Duodenal mucosa (tissue), 2 donors: ENCODE results near the gene PTPRM.

Source experiments
- H3K27ac ChIP-seq: one replicate; pipeline ENCODE4 v1.7.0; 2013; ENCODE audit warnings: low read depth, low read length
- H3K27me3 ChIP-seq, 2 donors: one replicate each; pipeline ENCODE4 v1.7.0; 2013; ENCODE audit warnings: low read length in 2 of 2, control low read depth in 1 of 2; ENCODE audit not compliant: insufficient read depth in 2 of 2, control insufficient read depth in 1 of 2
- H3K36me3 ChIP-seq, 2 donors: one replicate each; pipeline ENCODE4 v1.7.0; 2013; ENCODE audit warnings: low read length in 2 of 2, control low read depth in 1 of 2; ENCODE audit not compliant: insufficient read depth in 2 of 2, control insufficient read depth in 1 of 2
- H3K4me1 ChIP-seq, 2 donors: one replicate each; pipeline ENCODE4 v1.7.0; 2013; ENCODE audit warnings: low read length in 2 of 2, control low read depth in 1 of 2; ENCODE audit not compliant: insufficient read depth in 2 of 2, control insufficient read depth in 1 of 2
- H3K4me3 ChIP-seq, 2 donors: one replicate each; pipeline ENCODE4 v1.7.0; 2013; ENCODE audit warnings: low read length in 2 of 2, low read depth in 1 of 2
- H3K9ac ChIP-seq, 2 donors: one replicate each; pipeline ENCODE4 v1.7.0; 2013; ENCODE audit warnings: low read length in 2 of 2, low read depth in 1 of 2
- H3K9me3 ChIP-seq, 2 donors: one replicate each; pipeline ENCODE4 v1.7.0; 2013; ENCODE audit warnings: low read length in 2 of 2, control low read depth in 1 of 2; ENCODE audit not compliant: control insufficient read depth in 1 of 2

Gene PTPRM

DNA sequence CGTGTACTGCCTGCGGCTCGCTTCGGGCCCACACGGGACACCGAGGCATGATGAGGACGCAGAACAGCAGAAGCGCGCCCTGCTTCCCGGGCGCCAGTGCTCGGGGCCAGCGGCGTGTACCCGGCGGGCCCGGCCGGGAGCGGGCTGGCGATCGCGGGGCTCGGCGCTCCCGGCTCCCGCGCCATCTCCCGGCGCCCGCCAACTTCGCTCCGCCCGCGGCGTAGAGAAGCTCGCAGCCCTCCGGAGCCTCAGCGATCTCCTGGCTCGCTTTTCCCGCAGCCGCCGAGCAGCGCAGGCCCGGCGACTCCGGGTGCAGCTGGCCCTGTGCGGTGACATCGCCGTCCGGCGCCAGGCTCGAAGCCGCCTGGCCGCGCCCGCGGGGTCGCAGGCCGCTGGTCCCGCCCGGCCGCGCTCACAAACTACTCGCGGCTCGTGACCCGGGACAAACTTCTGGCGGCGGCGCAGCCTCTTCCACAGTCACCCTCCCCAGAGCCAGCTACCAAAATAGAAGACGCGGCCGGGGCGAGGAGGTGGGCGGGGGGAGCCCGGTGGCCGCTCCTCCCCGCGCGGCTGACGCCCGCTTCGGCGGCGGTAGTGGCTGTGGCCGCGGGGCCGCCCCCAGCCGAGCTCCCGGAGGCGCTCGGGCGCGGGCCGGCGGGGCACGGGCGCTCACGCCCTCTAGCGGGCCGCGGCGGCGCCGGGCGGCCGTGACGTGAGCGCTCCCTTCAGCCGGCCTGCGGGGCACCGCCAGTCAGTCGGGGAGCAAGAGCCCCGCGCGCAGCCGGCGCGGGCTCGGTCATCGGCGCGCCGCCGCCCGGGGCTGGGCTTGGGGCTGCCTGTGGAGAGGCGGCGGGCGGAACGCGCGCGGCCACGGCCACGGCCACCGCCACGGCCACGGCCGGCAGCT lies at the start of gene PTPRM:
Gene PTPRM, plus strand, starts transcription at position 750 of the 907 bp plus-strand sequence. CDS start 503 bp downstream, outside the sequence.
- H3K4me3 ChIP-seq, result peak within 1 kb of the TSS; percentile 67 to 72

DNA sequence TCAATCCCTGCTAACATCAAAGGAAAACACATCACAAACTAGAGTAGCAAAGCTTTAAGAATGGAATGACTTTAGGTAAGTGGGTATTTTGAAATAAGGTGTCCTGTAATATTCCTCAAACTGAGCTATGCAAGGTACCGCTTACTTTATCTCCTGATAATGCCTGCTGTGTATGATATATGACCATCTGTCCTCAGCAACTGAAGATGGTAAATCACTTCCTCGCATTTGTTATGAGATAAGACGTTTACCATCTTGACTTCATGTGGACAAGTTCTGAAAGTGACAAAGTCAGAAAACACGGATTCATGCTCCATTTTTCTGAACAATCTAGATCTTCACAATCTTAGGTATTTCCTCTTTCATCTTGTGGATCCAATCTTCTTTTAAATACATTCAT lies 49.3 kb upstream of the PTPRM start:
- Histone ChIP-seq H3K27ac (no peak overlapping the region), H3K4me1 (no peaks in the 10 kb centered on the region), H3K36me3 (no peaks in the 10 kb centered on the region), H3K27me3 (no peaks in the 10 kb centered on the region), H3K9ac (no peak overlapping the region), H3K9me3 (no peaks in the 10 kb centered on the region), H3K4me3 (no peak overlapping the region)

More for the DNA sequence above, at the start of gene PTPRM:
- H3K9me3 ChIP-seq, result no peaks in the 10 kb centered on the region
- peaks cover 0 to 10% of the 10 kb centered on the region in 2 donors for H3K4me1 ChIP-seq
- H3K36me3 ChIP-seq, result no peaks in the 10 kb centered on the region
- H3K27ac ChIP-seq, result peak within 1 kb of the TSS; percentile 85
- peak within 1 kb of the TSS; percentile 61 to 66 for H3K9ac ChIP-seq
- peaks cover 9 to 15% of the 10 kb centered on the region in 2 donors for H3K27me3 ChIP-seq

GRCh38 chr18:7520200-7520785 lies 46.8 kb upstream of the PTPRM start:
- no peaks in the 10 kb centered on the region for H3K9me3 ChIP-seq
- H3K36me3 ChIP-seq, result no peaks in the 10 kb centered on the region
- no peak overlapping the region for H3K9ac ChIP-seq
- no peaks in the 10 kb centered on the region for H3K27me3 ChIP-seq
- no peak overlapping the region for H3K27ac ChIP-seq
- H3K4me3 ChIP-seq, result no peak overlapping the region
- H3K4me1 ChIP-seq, result no peaks in the 10 kb centered on the region

DNA sequence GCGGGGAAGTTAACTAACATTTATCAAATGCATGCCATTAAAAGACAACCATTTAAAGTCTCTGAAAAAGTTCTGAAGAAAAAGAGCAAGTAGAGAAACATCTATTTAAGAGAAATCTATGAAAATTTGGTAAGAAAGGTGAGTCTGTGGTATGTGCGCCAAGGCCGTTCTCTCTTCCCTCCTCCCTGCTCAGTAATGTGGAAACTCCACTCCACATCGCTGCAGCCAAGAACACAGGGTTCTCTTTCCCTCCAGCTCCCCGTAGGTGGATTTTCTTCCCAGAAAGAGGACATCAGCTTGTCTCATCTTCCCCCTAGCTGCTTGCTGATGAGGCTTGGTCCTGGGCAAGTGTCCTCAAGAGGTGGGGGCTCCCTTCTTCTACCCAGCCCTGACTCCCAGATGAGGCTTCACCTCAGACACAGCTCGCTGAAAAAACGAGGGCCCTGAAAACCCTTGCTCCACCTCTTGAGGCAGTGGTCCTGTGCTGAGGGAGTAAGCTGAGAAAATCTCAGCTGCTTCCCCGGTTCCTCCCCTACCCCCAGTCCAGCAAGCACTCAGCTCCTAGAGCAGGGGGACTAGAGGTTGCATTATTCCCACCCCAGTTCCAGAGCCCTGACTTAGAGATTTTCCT lies 45.8 kb upstream of the PTPRM start:
- no peak overlapping the region for H3K27ac ChIP-seq
- no peaks in the 10 kb centered on the region for H3K27me3 ChIP-seq
- H3K4me1 ChIP-seq, result no peaks in the 10 kb centered on the region
- no peak overlapping the region for H3K4me3 ChIP-seq
- no peaks in the 10 kb centered on the region for H3K36me3 ChIP-seq
- H3K9me3 ChIP-seq, result no peaks in the 10 kb centered on the region
- no peak overlapping the region for H3K9ac ChIP-seq

DNA sequence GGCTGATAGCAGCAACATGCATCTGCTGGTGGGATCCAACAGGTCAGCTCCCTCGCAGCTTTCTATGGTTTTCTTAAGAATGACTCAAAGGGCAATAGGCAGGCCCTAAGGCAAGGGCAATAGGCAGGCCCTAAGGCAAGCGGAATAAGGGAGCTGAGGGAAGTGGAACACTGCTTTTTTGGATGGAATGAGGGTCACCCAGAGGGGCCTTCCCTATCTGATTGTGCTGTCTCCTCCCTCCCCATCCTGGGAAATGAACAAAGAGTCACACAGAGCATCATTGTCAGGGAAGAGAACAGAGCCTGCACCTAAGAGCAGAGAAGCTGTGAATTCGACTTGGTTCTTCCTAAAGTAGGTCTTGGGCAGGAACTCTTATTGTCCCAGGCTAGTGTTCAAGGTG lies 43.3 kb upstream of the PTPRM start:
- no peak overlapping the region for H3K9ac ChIP-seq
- no peaks in the 10 kb centered on the region for H3K36me3 ChIP-seq
- no peaks in the 10 kb centered on the region for H3K4me1 ChIP-seq
- no peaks in the 10 kb centered on the region for H3K9me3 ChIP-seq
- no peak overlapping the region for H3K4me3 ChIP-seq
- no peak overlapping the region for H3K27ac ChIP-seq
- H3K27me3 ChIP-seq, result no peaks in the 10 kb centered on the region

- H3K27me3 ChIP-seq, result no peaks in the 10 kb centered on the region
- H3K9me3 ChIP-seq, result no peaks in the 10 kb centered on the region
- H3K9ac ChIP-seq, result no peak overlapping the region
- H3K4me1 ChIP-seq, result no peaks in the 10 kb centered on the region
- no peak overlapping the region for H3K4me3 ChIP-seq
- no peaks in the 10 kb centered on the region for H3K36me3 ChIP-seq
- no peak overlapping the region for H3K27ac ChIP-seq
These were observed 42.3 kb upstream of the PTPRM start for GRCh38 chr18:7524786-7525185.

DNA sequence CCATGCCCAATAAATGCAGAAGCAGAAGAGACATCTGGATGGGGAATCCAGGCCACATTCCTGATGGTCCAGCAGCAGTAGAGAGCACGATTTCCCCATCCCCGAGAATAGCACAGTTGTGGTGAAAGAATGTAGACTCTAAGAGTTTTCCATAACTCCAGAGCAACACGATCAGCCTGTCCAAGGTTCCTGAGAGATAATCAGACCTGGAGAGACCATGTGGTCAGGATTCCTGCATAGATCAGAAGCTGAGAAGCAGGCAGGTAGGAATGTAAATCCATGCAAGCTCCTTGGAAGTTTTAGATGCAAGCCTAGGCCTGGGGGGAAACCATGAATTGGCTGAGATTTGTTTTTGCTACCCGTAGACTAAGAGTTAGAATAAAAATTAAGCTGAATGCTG lies 34.2 kb upstream of the PTPRM start:
- Histone ChIP-seq H3K27ac (no peak overlapping the region), H3K4me1 (no peaks in the 10 kb centered on the region), H3K9me3 (no peaks in the 10 kb centered on the region), H3K9ac (no peak overlapping the region), H3K36me3 (no peaks in the 10 kb centered on the region), H3K4me3 (no peak overlapping the region), H3K27me3 (no peaks in the 10 kb centered on the region)

GRCh38 chr18:7535436-7536205 lies 31.5 kb upstream of the PTPRM start:
- Histone ChIP-seq H3K9ac (no peak overlapping the region), H3K36me3 (no peaks in the 10 kb centered on the region), H3K27me3 (no peaks in the 10 kb centered on the region), H3K9me3 (no peaks in the 10 kb centered on the region), H3K4me3 (no peak overlapping the region), H3K27ac (no peak overlapping the region), H3K4me1 (no peaks in the 10 kb centered on the region)

DNA sequence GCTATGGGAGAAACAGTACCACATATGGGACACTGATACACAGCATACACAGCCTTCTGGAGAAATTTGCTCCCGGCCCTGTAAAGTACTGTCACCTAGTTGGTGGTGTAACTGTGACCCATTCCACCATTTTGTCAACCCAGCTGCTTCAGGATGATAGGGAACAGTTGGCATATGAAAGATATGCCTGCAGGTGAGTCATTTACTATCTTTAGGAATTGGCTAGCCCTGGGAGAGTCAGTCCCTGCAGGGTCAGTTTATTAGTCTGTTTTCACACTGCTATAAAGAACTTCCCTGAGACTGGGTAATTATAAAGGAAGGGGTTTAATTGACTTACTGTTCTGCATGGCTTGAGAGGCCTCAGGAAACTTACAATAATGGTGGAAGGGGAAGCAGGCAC lies 30.0 kb upstream of the PTPRM start:
- Histone ChIP-seq H3K27ac (no peak overlapping the region), H3K36me3 (no peaks in the 10 kb centered on the region), H3K4me3 (no peak overlapping the region), H3K4me1 (no peaks in the 10 kb centered on the region), H3K9me3 (no peaks in the 10 kb centered on the region), H3K9ac (no peak overlapping the region), H3K27me3 (no peaks in the 10 kb centered on the region)
